SU-DHL-6 (cell line): ENCODE results near the gene PSME2.

Experiments used
- H2AFZ ChIP-seq: fragments of 200-600 bp; sonication (generic); 2 replicates; pipeline ENCODE4 v1.6.1; 2014; ENCODE audit warnings: low read depth, mild to moderate bottlenecking, moderate library complexity, mixed read lengths, antibody characterized with exemption, low read length; ENCODE audit not compliant: severe bottlenecking
- H3F3A ChIP-seq: fragments of 200-600 bp; shearing (Covaris generic); 2 replicates; pipeline ENCODE4 v1.6.0; 2016; ENCODE audit warnings: antibody characterized with exemption, mild to moderate bottlenecking; ENCODE audit not compliant: insufficient read depth
- H3K27ac ChIP-seq: fragments of 200-600 bp; sonication (generic); 2 replicates; pipeline ENCODE4 v1.5.1; 2016; ENCODE audit warnings: low read depth, mild to moderate bottlenecking, low read length, moderate library complexity, mixed read lengths
- H3K27me3 ChIP-seq: fragments of 200-600 bp; sonication (generic), shearing (Covaris generic); 2 replicates; pipeline ENCODE4 v1.6.0; 2014; ENCODE audit warnings: mild to moderate bottlenecking, low read length
- H3K36me3 ChIP-seq: fragments of 200-600 bp; sonication (generic); 2 replicates; pipeline ENCODE4 v1.6.1; 2014; ENCODE audit warnings: mild to moderate bottlenecking, low read length, mixed read lengths
- H3K4me2 ChIP-seq: fragments of 300-600, 200-600 bp; shearing (Covaris generic), sonication (generic); 2 replicates; pipeline ENCODE4 v1.6.0; 2014; ENCODE audit warnings: low read length, low read depth, mild to moderate bottlenecking; ENCODE audit not compliant: poor library complexity, severe bottlenecking
- H3K4me3 ChIP-seq: fragments of 200-600 bp; sonication (generic); 2 replicates; pipeline ENCODE4 v1.5.1; 2014; ENCODE audit warnings: antibody characterized with exemption, low read length, mild to moderate bottlenecking, mixed read lengths; ENCODE audit not compliant: insufficient read depth, poor library complexity, severe bottlenecking
- H3K79me2 ChIP-seq: fragments of 200-600 bp; sonication (generic); 2 replicates; pipeline ENCODE4 v1.6.1; 2014; ENCODE audit warnings: mild to moderate bottlenecking, low read length, moderate library complexity; ENCODE audit not compliant: insufficient read depth
- H3K9ac ChIP-seq: fragments of 200-600 bp; sonication (generic); 2 replicates; pipeline ENCODE4 v1.7.0; 2014; ENCODE audit warnings: mild to moderate bottlenecking, low read length
- H3K9me2 ChIP-seq: fragments of 200-600 bp; sonication (generic); replicated peaks from 2 replicates; pipeline ENCODE4 v1.6.1; 2014; ENCODE audit warnings: low read length; ENCODE audit not compliant: insufficient read depth
- H3K9me3 ChIP-seq: fragments of 200-600 bp; sonication (generic); 2 replicates; pipeline ENCODE4 v1.6.1; 2014; ENCODE audit warnings: low read length, mixed read lengths; ENCODE audit not compliant: insufficient read depth
- H4K20me1 ChIP-seq: fragments of 200-600 bp; sonication (generic); 2 replicates; pipeline ENCODE4 v1.6.1; 2014; ENCODE audit warnings: low read depth, mild to moderate bottlenecking, antibody characterized with exemption, low read length, moderate library complexity, mixed read lengths
- EZH2phosphoT487 ChIP-seq: fragments of 200-600 bp; sonication (generic), shearing (Covaris generic); conservative IDR thresholded peaks from 2 replicates; pipeline ENCODE4 v1.6.1; 2018; ENCODE audit warnings: mild to moderate bottlenecking, antibody characterized with exemption, low read length, moderate library complexity, mixed read lengths
- TF ChIP-seq, protein P1 (sequence below): fragments of 200-600 bp; sonication (generic); IDR thresholded peaks from one replicate; pipeline ENCODE4 v1.5.1; 2017; ENCODE audit warnings: antibody characterized with exemption, mild to moderate bottlenecking, low read length, moderate library complexity; ENCODE audit not compliant: insufficient read depth, poor library complexity, severe bottlenecking

PSME2 gene

GRCh38 chr14:24129410-24129998 is 16.9 kb downstream of the PSME2 start:
- Histone ChIP-seq H2AFZ (no peak overlapping the region), H3K27ac (no peak overlapping the region), H3K27me3 (no peaks in the 10 kb centered on the region), H3K4me3 (no peak overlapping the region), H4K20me1 (no peaks in the 10 kb centered on the region), H3K9me3 (no peaks in the 10 kb centered on the region), H3K79me2 (no peaks in the 10 kb centered on the region), H3K36me3 (no peaks in the 10 kb centered on the region), H3K9me2 (no peaks in the 10 kb centered on the region), H3F3A (no peaks in the 10 kb centered on the region; the same call in 1 of the 2 replicates), H3K9ac (no peak overlapping the region), H3K4me2 (no peak overlapping the region)
- TF ChIP-seq EZH2phosphoT487: no peak
- TF ChIP-seq, protein P1, sequence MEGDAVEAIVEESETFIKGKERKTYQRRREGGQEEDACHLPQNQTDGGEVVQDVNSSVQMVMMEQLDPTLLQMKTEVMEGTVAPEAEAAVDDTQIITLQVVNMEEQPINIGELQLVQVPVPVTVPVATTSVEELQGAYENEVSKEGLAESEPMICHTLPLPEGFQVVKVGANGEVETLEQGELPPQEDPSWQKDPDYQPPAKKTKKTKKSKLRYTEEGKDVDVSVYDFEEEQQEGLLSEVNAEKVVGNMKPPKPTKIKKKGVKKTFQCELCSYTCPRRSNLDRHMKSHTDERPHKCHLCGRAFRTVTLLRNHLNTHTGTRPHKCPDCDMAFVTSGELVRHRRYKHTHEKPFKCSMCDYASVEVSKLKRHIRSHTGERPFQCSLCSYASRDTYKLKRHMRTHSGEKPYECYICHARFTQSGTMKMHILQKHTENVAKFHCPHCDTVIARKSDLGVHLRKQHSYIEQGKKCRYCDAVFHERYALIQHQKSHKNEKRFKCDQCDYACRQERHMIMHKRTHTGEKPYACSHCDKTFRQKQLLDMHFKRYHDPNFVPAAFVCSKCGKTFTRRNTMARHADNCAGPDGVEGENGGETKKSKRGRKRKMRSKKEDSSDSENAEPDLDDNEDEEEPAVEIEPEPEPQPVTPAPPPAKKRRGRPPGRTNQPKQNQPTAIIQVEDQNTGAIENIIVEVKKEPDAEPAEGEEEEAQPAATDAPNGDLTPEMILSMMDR: no peak

DNA sequence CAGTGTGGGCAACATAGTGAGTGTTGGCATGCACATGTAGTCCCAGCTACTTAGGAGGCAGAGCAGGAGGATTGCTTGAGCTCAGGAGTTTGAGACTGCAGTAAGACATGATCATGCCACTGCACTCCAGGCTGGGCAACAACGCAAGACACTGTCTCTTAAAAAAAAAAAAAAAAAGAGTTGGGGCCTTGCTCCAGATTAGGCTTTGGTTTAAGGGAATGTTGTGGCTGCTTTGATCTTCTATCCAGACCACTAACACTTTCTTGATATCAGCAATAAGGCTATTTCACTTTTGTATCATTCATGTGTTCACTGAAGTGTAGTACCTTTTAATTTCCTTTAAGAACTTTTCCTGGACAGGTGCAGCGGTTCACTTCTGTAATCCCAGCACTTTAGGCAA is 18.7 kb downstream of the PSME2 start:
- Histone ChIP-seq H3K27ac (no peak overlapping the region), H3K36me3 (no peaks in the 10 kb centered on the region), H3K9me2 (no peaks in the 10 kb centered on the region), H3F3A (no peaks in the 10 kb centered on the region; the same call in 1 of the 2 replicates), H3K9me3 (no peaks in the 10 kb centered on the region), H3K9ac (no peak overlapping the region), H3K4me3 (no peak overlapping the region), H3K79me2 (no peaks in the 10 kb centered on the region), H4K20me1 (no peaks in the 10 kb centered on the region), H3K27me3 (no peaks in the 10 kb centered on the region), H3K4me2 (no peak overlapping the region), H2AFZ (no peak overlapping the region)
- TF ChIP-seq, protein P1: no peak

- H3K79me2 ChIP-seq: no peaks in the 10 kb centered on the region
- H3K9me3 ChIP-seq: no peaks in the 10 kb centered on the region
- H3K27ac ChIP-seq: no peak overlapping the region
- H3K27me3 ChIP-seq: no peaks in the 10 kb centered on the region
- H3K9ac ChIP-seq: no peak overlapping the region
- no peaks in the 10 kb centered on the region for H3K36me3 ChIP-seq
- no peaks in the 10 kb centered on the region for H3K9me2 ChIP-seq
- no peaks in the 10 kb centered on the region; the same call in 1 of the 2 replicates for H3F3A ChIP-seq
- no peak for TF ChIP-seq EZH2phosphoT487
- TF ChIP-seq, protein P1: no peak
- no peaks in the 10 kb centered on the region for H4K20me1 ChIP-seq
- no peak overlapping the region for H2AFZ ChIP-seq
- no peak overlapping the region for H3K4me3 ChIP-seq
- no peak overlapping the region for H3K4me2 ChIP-seq
These were observed 19.5 kb downstream of the PSME2 start for GRCh38 chr14:24126939-24127338.
